Activated CD8-positive, alpha-beta memory T cell treated with anti-CD3 and anti-CD28 coated beads for 36 hours (primary cell): ENCODE data around the gene SPRN. TPM values are rescaled to one million over a fixed set of nuclear protein-coding genes. Genes with fewer than 3 reads are reported as not detected.
"Not testable (repeated sequence)": the region's sequence is repeated elsewhere in the genome, so short reads cannot be mapped to it uniquely, and the experiment has no call there.

ENCODE experiments used
- CTCF ChIA-PET: fragments of 350-600 bp; sonication (Branson Sonifier 250); formaldehyde crosslinking; loops from one replicate; lab custom pipeline; 2021; ENCODE audit warnings: antibody characterized with exemption; lab: Charles Lee
- POLR2A ChIA-PET: fragments of 350-600 bp; sonication (Branson Sonifier 250); formaldehyde crosslinking; loops from one replicate; lab custom pipeline; 2021; ENCODE audit warnings: antibody characterized with exemption; lab: Charles Lee
- total RNA-seq, 2 experiments: library from RNA; stranded (reverse); gene quantifications; one replicate each; pipeline ENCODE4 v1.2.3, GENCODE V29; 2021

Gene SPRN
- total RNA-seq, 2 experiments from 2014 or later = not detected

- ChIA-PET CTCF (interaction anchor here (0.8 kb wide), 1 partner anchor 167 kb away, joined by 3 read pairs; no protein-coding TSS in a partner anchor), POLR2A (no interaction called here)
Observed at GRCh38 chr10:133442191-133442966, 18.0 kb upstream of the SPRN start.

- ChIA-PET POLR2A (no interaction called here), CTCF (interaction anchor here (0.8 kb wide), 1 partner anchor 167 kb away, joined by 3 read pairs; no protein-coding TSS in a partner anchor)
Observed at GRCh38 chr10:133441780-133442179, 17.4 kb upstream of the SPRN start.

- POLR2A ChIA-PET = not testable (repeated sequence)
- CTCF ChIA-PET = interaction anchor here (0.8 kb wide), 1 partner anchor 168 kb away, joined by 3 read pairs; no protein-coding TSS in a partner anchor
Observed at GRCh38 chr10:133441356-133441755, 16.9 kb upstream of the SPRN start.

GRCh38 chr10:133440633-133441285 lies 16.3 kb upstream of the SPRN start:
- ChIA-PET CTCF (no interaction called here), POLR2A (no interaction called here)

GRCh38 chr10:133439517-133440461 lies 15.4 kb upstream of the SPRN start:
- POLR2A ChIA-PET = no interaction called here
- CTCF ChIA-PET = interaction anchor here (0.7 to 1.1 kb wide), 3 partner anchors 27 to 95 kb away, joined by 3 read pairs; no protein-coding TSS in a partner anchor

GRCh38 chr10:133438711-133439273 lies 14.4 kb upstream of the SPRN start:
- POLR2A ChIA-PET = no interaction called here

GRCh38 chr10:133432789-133433188 lies 8.4 kb upstream of the SPRN start:
- CTCF ChIA-PET, POLR2A ChIA-PET: not testable (repeated sequence)

More at GRCh38 chr10:133438711-133439273, 14.4 kb upstream of the SPRN start:
- CTCF ChIA-PET = interaction anchor here (0.7 to 1.3 kb wide), 9 partner anchors 16 to 277 kb away, joined by 3 read pairs; no protein-coding TSS in a partner anchor

- POLR2A ChIA-PET, CTCF ChIA-PET: not testable (repeated sequence)
Observed at GRCh38 chr10:133431888-133432613, 7.6 kb upstream of the SPRN start.

GRCh38 chr10:133429571-133429970 lies 5.1 kb upstream of the SPRN start:
- CTCF ChIA-PET = not testable (repeated sequence)

GRCh38 chr10:133424102-133424501 lies 323 bp downstream of the SPRN start:
- CTCF ChIA-PET = not testable (repeated sequence)
- POLR2A ChIA-PET = interaction anchor here (0.6 kb wide), 1 partner anchor 68 kb away, joined by 5 read pairs; no protein-coding TSS in a partner anchor

More at GRCh38 chr10:133429571-133429970, 5.1 kb upstream of the SPRN start:
- POLR2A ChIA-PET = not testable (repeated sequence)

- ChIA-PET POLR2A (interaction anchor here (0.8 kb wide), 1 partner anchor 156 kb away, joined by 3 read pairs; no protein-coding TSS in a partner anchor), CTCF (no interaction called here)
Observed at GRCh38 chr10:133422807-133423771, 1.3 kb downstream of the SPRN start.

- ChIA-PET CTCF (no interaction called here), POLR2A (no interaction called here)
Observed at GRCh38 chr10:133422223-133422806, 2.1 kb downstream of the SPRN start.

- POLR2A ChIA-PET = interaction anchor here (0.5 kb wide), 1 partner anchor 60 kb away, joined by 4 read pairs; no protein-coding TSS in a partner anchor
Observed at GRCh38 chr10:133421336-133422222, 2.8 kb downstream of the SPRN start.

GRCh38 chr10:133420579-133420978 lies 3.8 kb downstream of the SPRN start:
- POLR2A ChIA-PET = no interaction called here
- CTCF ChIA-PET = interaction anchor here (1.5 kb wide), 1 partner anchor 17 kb away, joined by 4 read pairs; no protein-coding TSS in a partner anchor

More at GRCh38 chr10:133421336-133422222, 2.8 kb downstream of the SPRN start:
- CTCF ChIA-PET = interaction anchor here (0.5 to 1.5 kb wide), 2 partner anchors 16 to 91 kb away, joined by 4 read pairs; no protein-coding TSS in a partner anchor

- ChIA-PET CTCF (no interaction called here), POLR2A (no interaction called here)
Observed at GRCh38 chr10:133420028-133420427, 4.4 kb downstream of the SPRN start.
